Astrocyte (in vitro differentiated cells and primary cell): ENCODE data around the gene SPINK8. TPM values are rescaled to one million over a fixed set of nuclear protein-coding genes. Genes with fewer than 3 reads are reported as not detected.

ENCODE experiments used
- DNase-seq: peaks from one replicate; pipeline ENCODE4 v3.0.0-alpha.2; 2010; ENCODE audit warnings: low read depth
- FAIRE-seq: peaks from 2 replicates; lab custom pipeline; 2011; peaks lifted over from hg19 to GRCh38; lab: Jason Lieb, UNC
- H2AFZ ChIP-seq: 2 replicates; pipeline ENCODE4 v1.6.0; 2012; ENCODE audit warnings: low read depth, low read length, inconsistent platforms
- H3K27ac ChIP-seq: 2 replicates; pipeline ENCODE4 v1.5.1; 2011; ENCODE audit warnings: low read depth, low read length, inconsistent platforms
- H3K27me3 ChIP-seq: 2 replicates; pipeline ENCODE4 v1.6.0; 2011; ENCODE audit warnings: low read length, inconsistent platforms; ENCODE audit not compliant: insufficient read depth
- H3K36me3 ChIP-seq: 2 replicates; pipeline ENCODE4 v1.5.1; 2011; ENCODE audit warnings: low read length, inconsistent platforms; ENCODE audit not compliant: insufficient read depth
- H3K4me1 ChIP-seq: 2 replicates; pipeline ENCODE4 v1.5.1; 2011; ENCODE audit warnings: low read length, inconsistent platforms; ENCODE audit not compliant: insufficient read depth
- H3K4me2 ChIP-seq: 2 replicates; pipeline ENCODE4 v1.6.0; 2012; ENCODE audit warnings: low read length, inconsistent platforms
- H3K4me3 ChIP-seq: 2 replicates; pipeline ENCODE4 v1.5.1; 2011; ENCODE audit warnings: low read depth, mild to moderate bottlenecking, low read length, inconsistent platforms; ENCODE audit not compliant: insufficient read depth
- H3K79me2 ChIP-seq: 2 replicates; pipeline ENCODE4 v1.6.0; 2012; ENCODE audit warnings: mild to moderate bottlenecking, low read length, inconsistent platforms; ENCODE audit not compliant: insufficient read depth
- H3K9ac ChIP-seq: 2 replicates; pipeline ENCODE4 v1.6.0; 2012; ENCODE audit warnings: mild to moderate bottlenecking, low read length, inconsistent platforms
- H3K9me3 ChIP-seq: 2 replicates; pipeline ENCODE4 v1.5.1; 2012; ENCODE audit warnings: low read depth, mild to moderate bottlenecking, low read length, inconsistent platforms; ENCODE audit not compliant: insufficient read depth
- H4K20me1 ChIP-seq: 2 replicates; pipeline ENCODE4 v1.6.0; 2012; ENCODE audit warnings: low read length, inconsistent platforms; ENCODE audit not compliant: insufficient read depth
- H3K27ac Mint-ChIP-seq: one replicate; pipeline ENCODE4 v1.8.0; 2021; ENCODE audit warnings: mild to moderate bottlenecking, mixed read lengths; ENCODE audit not compliant: unreplicated experiment
- H3K27me3 Mint-ChIP-seq: one replicate; pipeline ENCODE4 v1.8.0; 2021; ENCODE audit warnings: low read depth, mixed read lengths; ENCODE audit not compliant: unreplicated experiment
- H3K36me3 Mint-ChIP-seq: one replicate; pipeline ENCODE4 v1.8.0; 2021; ENCODE audit warnings: low read depth, mixed read lengths; ENCODE audit not compliant: unreplicated experiment
- H3K4me1 Mint-ChIP-seq: one replicate; pipeline ENCODE4 v1.8.0; 2021; ENCODE audit warnings: low read depth, mixed read lengths; ENCODE audit not compliant: unreplicated experiment
- H3K4me3 Mint-ChIP-seq: one replicate; pipeline ENCODE4 v1.8.0; 2021; ENCODE audit warnings: mild to moderate bottlenecking, moderate library complexity, mixed read lengths; ENCODE audit not compliant: unreplicated experiment
- H3K9me3 Mint-ChIP-seq: one replicate; pipeline ENCODE4 v1.8.0; 2021; ENCODE audit warnings: mild to moderate bottlenecking, mixed read lengths; ENCODE audit not compliant: unreplicated experiment
- CTCF ChIP-seq: IDR thresholded peaks from 2 replicates; pipeline ENCODE4 v1.5.1; 2011; ENCODE audit warnings: low read depth, mild to moderate bottlenecking, inconsistent platforms, low read length, moderate library complexity; ENCODE audit not compliant: insufficient read depth
- EZH2 ChIP-seq: IDR thresholded peaks from 2 replicates; pipeline ENCODE4 v1.6.1; 2012; ENCODE audit warnings: mild to moderate bottlenecking, low read length, inconsistent platforms; ENCODE audit not compliant: insufficient read depth
- total RNA-seq: library from RNA; stranded (reverse); gene quantifications from 2 replicates; pipeline ENCODE4 v1.2.1, GENCODE V29; 2021

The SPINK8 gene
- total RNA-seq, 1 donor from 2014 or later, result not detected

GRCh38 chr3:48278884-48279559, 54.4 kb downstream of the SPINK8 start:
- H3K36me3 Mint-ChIP-seq, result peaks cover 11% of the 10 kb centered on the region
- no peak for FAIRE-seq
- H3K4me1 Mint-ChIP-seq, result peaks cover 11% of the 10 kb centered on the region
- H3K4me1 ChIP-seq, result no peaks in the 10 kb centered on the region
- H3K4me2 ChIP-seq, result no peak overlapping the region
- H3K9ac ChIP-seq, result no peak overlapping the region
- H3K27me3 ChIP-seq, result no peaks in the 10 kb centered on the region
- peaks cover 4% of the 10 kb centered on the region for H3K9me3 Mint-ChIP-seq
- TF ChIP-seq EZH2, result no peak
- no peak for TF ChIP-seq CTCF
- H2AFZ ChIP-seq, result no peak overlapping the region
- no peak overlapping the region for H3K4me3 ChIP-seq
- H3K9me3 ChIP-seq, result no peaks in the 10 kb centered on the region
- H3K27ac ChIP-seq, result no peak overlapping the region
- no peaks in the 10 kb centered on the region for H3K27me3 Mint-ChIP-seq
- H3K27ac Mint-ChIP-seq, result no peak overlapping the region
- H3K79me2 ChIP-seq, result no peaks in the 10 kb centered on the region
- H3K4me3 Mint-ChIP-seq, result no peak overlapping the region
- no peaks in the 10 kb centered on the region for H4K20me1 ChIP-seq
- H3K36me3 ChIP-seq, result no peaks in the 10 kb centered on the region
- no peak for DNase-seq

- Mint-ChIP-seq H3K4me1 (peaks cover 11% of the 10 kb centered on the region), H3K4me3 (no peak overlapping the region), H3K36me3 (peaks cover 11% of the 10 kb centered on the region), H3K27me3 (no peaks in the 10 kb centered on the region), H3K9me3 (peaks cover 4% of the 10 kb centered on the region), H3K27ac (no peak overlapping the region)
- H3K27me3 ChIP-seq, result no peaks in the 10 kb centered on the region
- no peaks in the 10 kb centered on the region for H4K20me1 ChIP-seq
- DNase-seq (no peak), FAIRE-seq (no peak)
- H3K4me2 ChIP-seq, result no peak overlapping the region
- H3K4me1 ChIP-seq, result no peaks in the 10 kb centered on the region
- no peaks in the 10 kb centered on the region for H3K36me3 ChIP-seq
- no peak overlapping the region for H3K27ac ChIP-seq
- no peaks in the 10 kb centered on the region for H3K79me2 ChIP-seq
- no peak overlapping the region for H2AFZ ChIP-seq
- TF ChIP-seq CTCF (no peak), EZH2 (no peak)
- H3K9me3 ChIP-seq, result no peaks in the 10 kb centered on the region
- H3K9ac ChIP-seq, result no peak overlapping the region
- no peak overlapping the region for H3K4me3 ChIP-seq
Observed at GRCh38 chr3:48276911-48277641, 56.4 kb downstream of the SPINK8 start.
